Measurements from ENCODE around the gene PHF2.

The PHF2 gene

DNA sequence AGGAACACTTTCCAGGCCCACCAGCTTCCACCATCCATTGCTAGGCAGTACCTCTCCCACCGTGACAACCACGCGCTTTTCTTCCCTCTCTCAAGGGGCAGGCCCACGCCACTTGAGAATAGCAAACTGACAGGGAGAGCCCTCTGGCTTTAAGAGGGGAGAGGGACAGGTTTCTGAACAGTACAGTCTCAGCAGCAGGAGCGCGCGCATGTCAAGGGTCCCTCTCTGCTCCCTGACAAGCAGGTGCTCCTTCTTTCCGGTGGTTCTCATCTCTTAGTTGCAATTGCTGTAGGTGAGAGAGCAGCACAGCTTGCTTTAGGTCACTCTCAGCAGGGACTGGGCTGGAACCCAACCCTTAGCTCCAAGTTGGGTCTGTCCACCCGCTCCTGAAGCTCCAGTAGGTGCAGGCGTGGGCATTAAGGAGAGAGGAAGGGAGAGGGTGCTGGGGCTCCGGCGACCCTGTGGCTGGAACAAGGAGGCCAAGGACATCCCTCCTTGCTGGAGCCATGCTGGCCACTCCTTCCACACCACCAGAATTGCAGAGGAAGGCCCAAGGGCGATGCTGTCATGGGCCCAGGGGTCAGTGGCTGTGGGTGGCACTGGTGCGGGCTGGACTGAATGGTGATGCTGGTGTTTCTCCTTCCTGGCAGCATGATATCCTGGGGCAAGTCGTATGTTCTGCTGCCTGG, 9.0 kb upstream of the PHF2 start:
- in situ Hi-C loops (cut with MboI; ENCODE audit: low sequenced_read_pairs) = no loop called here

- in situ Hi-C loops (cut with MboI; ENCODE audit: low sequenced_read_pairs) = no loop called here
Measured at GRCh38 chr9:93568169-93568568, 8.2 kb upstream of the PHF2 start.

DNA sequence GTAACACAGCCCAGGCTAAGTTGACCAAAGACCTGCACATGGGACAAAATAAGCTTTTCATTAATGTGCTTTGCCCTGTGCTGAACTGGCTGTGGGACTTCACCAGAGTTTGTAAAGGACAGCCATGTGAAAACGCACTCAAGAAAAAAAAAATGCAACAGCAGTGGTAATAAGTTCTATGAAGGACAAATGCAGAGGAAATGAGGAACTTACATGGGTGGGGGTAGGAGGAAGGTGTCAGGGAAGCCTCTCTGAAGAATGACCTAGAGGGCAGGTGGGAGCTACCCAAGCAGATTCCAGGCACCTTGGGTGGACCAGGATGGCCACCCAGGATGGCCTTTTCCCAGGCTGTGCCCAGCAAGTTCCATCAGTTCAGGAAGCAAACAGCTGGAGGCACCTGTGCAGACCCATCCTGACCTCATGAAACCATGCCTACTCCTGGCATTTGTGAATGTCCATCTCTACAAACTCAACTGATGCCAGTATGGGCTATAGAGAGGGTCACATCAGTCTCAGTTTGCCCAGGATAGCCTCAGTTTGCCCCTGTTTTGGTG, 6.7 kb upstream of the PHF2 start:
- in situ Hi-C loops (cut with MboI; ENCODE audit: low sequenced_read_pairs) = no loop called here

DNA sequence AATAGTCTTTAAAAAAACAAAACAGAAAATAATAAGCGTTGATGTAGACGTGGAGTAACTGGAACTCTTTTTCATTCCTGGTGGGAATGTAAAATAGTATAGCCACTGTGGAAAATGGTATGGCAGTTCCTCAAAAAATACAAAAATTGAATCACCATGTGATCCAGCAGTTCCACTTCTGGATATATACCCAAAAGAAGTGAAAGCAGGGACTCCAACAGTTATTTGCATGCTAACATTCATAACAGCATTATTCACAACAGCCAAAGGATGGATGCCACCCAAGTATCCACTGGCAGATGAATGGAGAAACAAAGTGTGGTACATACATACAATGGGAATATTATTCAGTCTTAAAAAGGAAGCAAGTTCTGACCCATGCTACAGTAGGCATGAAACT, 4.2 kb upstream of the PHF2 start:
- in situ Hi-C loops (cut with MboI; ENCODE audit: low sequenced_read_pairs) = no loop called here

GRCh38 chr9:93572636-93573515, 3.5 kb upstream of the PHF2 start:
- in situ Hi-C loops (cut with MboI; ENCODE audit: low sequenced_read_pairs) = no loop called here

DNA sequence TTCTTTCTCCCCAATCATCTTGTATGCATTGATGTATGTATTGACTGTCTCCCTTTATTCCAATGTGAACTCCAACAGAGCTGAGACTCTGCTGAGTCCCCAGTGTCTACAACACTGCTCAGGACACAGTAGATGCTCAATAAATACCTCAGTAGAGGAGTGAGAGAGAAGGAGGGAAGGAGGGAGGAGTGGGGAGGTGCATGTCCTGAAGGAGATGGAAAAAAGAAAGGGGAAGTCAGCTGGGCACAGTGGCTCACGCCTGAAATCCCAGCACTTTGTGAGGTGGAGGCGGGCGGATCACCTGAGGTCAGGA, 2.9 kb upstream of the PHF2 start:
- in situ Hi-C loops (cut with MboI; ENCODE audit: low sequenced_read_pairs) = no loop called here

DNA sequence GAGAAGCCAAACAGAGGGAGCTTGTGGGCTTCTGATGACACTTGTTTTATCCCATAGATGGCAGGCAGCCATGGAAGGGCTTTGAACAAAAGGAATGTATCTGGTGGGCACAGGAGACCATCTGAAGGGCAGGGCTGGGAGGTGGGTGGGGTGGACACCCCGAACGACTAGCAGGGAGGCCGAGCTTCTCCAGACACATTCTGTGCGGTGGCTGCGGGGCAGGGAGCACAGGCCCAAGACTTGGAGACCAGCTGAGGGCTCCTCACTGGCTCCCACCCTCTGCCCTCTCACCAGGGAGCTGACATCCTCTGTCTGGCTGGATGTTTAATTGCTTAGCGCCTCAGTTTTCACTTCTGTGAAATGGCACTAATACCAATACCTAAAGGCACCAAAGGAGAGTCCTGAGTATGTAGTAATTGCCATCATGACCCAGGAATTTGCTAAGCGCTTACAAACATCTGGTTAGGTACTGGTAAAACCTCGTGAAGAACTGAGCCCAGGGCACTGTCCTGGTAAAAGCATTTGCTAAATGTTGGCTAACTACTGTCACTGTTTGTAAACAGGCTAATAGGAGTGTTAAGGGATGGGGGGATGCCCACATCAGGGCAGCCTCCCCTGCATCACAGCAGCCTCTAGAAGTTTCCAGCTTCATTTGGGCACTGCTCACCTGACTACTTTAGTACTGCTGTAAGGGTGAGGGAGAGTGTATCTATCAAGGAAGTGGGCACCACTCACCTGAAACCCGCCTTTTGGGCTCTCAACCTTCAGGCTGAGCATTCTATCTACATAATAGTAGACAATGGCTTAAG, 2.1 kb upstream of the PHF2 start:
- in situ Hi-C loops (cut with MboI; ENCODE audit: low sequenced_read_pairs) = no loop called here

- in situ Hi-C loops (cut with MboI; ENCODE audit: low sequenced_read_pairs) = no loop called here
Measured at GRCh38 chr9:93574900-93575795, 1.2 kb upstream of the PHF2 start.

- in situ Hi-C loops (cut with MboI; ENCODE audit: low sequenced_read_pairs) = no loop called here
Measured at GRCh38 chr9:93575796-93576257, 557 bp upstream of the PHF2 start.

- in situ Hi-C loops (cut with MboI; ENCODE audit: low sequenced_read_pairs) = no loop called here
Measured at GRCh38 chr9:93577078-93577974, 942 bp downstream of the PHF2 start.

GRCh38 chr9:93577975-93578682, 1.7 kb downstream of the PHF2 start:
- in situ Hi-C loops (cut with MboI; ENCODE audit: low sequenced_read_pairs) = no loop called here

- in situ Hi-C loops (cut with MboI; ENCODE audit: low sequenced_read_pairs) = no loop called here
Measured at GRCh38 chr9:93578844-93579243, 2.5 kb downstream of the PHF2 start.

- in situ Hi-C loops (cut with MboI; ENCODE audit: low sequenced_read_pairs) = no loop called here
Measured at GRCh38 chr9:93579711-93580516, 3.5 kb downstream of the PHF2 start.

DNA sequence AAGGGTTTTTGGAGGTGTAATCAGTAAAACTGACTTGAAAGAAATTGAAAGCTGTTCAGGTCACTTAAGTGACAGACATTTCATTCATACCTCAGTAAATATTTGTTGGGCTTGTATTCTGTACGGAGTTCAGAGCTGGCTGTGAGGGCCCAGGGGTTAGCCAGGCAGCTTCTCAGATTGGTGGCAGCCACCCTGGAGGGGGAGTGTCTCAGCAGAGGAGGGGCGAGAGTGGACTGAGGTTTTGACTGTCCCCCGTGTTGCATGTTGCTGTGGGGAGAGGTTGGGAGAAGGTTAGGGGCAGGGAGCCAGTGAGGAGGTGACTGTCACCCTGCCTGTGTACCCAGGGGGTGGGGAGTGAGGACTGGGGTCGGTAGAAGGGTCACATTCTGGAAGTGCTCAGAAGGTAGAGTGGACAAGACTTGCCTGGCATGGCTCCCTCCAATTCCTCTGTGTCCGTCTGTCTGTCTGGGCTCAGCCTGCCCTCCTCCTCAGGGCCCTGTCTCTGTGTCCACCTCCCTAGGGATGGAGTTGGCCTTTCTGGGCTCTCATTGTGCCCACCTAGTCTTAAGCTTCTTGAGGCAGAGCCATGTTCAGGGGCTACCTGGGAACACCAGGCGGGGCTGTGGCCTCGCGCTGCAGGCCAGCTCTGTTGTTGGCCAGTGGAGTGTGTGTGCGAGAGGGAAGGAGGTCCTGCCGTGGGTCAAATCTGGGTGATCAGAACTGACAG, 4.4 kb downstream of the PHF2 start:
- in situ Hi-C loops (cut with MboI; ENCODE audit: low sequenced_read_pairs) = no loop called here

DNA sequence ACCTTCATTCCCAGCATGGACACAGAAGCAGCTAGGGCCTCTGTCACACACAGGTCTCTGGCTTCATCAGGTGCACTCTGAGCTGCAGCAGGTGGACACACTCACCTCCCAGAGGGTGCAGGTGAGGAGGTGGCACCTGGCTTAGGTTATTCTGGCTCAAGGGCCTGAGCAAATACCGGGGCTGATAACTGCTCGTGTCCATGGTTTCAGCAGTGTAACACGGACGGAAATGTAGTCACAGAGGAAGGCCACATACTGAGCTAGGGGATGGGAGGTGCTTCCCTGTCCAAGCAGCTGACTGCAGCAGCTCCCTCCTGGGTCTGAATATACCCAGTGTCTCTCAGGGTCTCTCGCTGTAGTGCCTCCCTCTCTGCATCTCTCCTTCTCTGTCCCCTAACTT, 5.7 kb downstream of the PHF2 start:
- in situ Hi-C loops (cut with MboI; ENCODE audit: low sequenced_read_pairs) = no loop called here

- in situ Hi-C loops (cut with MboI; ENCODE audit: low sequenced_read_pairs) = no loop called here
Measured at GRCh38 chr9:93582550-93582949, 6.2 kb downstream of the PHF2 start.

- in situ Hi-C loops (cut with MboI; ENCODE audit: low sequenced_read_pairs) = no loop called here
Measured at GRCh38 chr9:93585259-93585658, 8.9 kb downstream of the PHF2 start.

Data from HL-60/S4 (cell line).